LHCN-M2 (cell line): ENCODE results near the gene KAT6B. TPM values are rescaled to one million over a fixed set of nuclear protein-coding genes. Genes with fewer than 3 reads are reported as not detected.
"Not testable (repeated sequence)": the region's sequence is repeated elsewhere in the genome, so short reads cannot be mapped to it uniquely, and the experiment has no call there.

Source experiments
- DNase-seq: peaks from one replicate; pipeline ENCODE4 v3.0.0-alpha.2; 2012; ENCODE audit warnings: low read depth
- total RNA-seq: library from RNA; depleted of rRNA; stranded (reverse); fragments of >200 nt; gene quantifications from 2 replicates; pipeline ENCODE4 v1.2.3, GENCODE V29; 2014

KAT6B gene
- total RNA-seq, 1 experiment from 2014 or later: 11.3 TPM

- not testable (repeated sequence) for DNase-seq
Measured at GRCh38 chr10:74921070-74921469, 94.7 kb downstream of the KAT6B start.

DNA sequence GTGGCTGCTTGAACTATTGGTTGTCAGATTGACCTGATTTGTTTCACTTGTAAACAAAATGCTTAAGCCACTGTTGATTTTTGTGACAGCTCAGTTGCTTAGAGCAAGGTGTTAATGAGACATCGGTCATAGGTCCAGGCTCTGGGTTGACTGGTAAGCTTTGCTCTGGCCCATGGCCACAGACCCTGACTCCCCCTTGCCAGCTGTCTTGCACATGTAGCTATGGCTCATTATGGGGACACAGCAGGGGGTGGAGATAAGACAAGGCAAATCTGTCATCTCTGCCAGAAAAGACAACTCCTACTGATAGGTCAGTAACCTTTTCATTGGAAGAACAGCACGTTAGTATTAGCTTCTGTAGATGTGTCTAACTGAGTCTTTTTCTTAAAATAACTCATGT, 95.3 kb downstream of the KAT6B start:
- peak; percentile 67 for DNase-seq

- no peak for DNase-seq
Measured at GRCh38 chr10:74922921-74923320, 96.5 kb downstream of the KAT6B start.

DNA sequence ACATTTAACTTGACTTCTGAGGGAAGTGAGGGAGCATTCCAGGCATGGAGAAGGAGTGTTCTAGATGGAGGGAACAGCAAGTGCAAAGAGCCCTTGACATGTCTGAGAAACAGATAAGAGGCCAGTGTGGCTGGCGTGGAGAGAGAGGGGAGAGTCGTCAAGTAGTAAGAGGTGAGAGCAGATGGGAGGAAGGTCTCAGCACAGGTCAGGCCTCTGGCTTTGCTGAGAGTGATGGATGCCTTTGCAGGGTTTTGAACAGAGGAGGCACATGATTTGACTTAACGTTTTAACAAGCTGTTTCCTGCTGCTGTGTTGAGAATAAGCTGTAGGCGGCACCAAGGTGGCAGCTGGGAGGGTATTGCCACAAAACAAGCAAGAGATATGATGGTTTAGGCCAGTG, 97.2 kb downstream of the KAT6B start:
- peak; percentile 33 for DNase-seq

DNA sequence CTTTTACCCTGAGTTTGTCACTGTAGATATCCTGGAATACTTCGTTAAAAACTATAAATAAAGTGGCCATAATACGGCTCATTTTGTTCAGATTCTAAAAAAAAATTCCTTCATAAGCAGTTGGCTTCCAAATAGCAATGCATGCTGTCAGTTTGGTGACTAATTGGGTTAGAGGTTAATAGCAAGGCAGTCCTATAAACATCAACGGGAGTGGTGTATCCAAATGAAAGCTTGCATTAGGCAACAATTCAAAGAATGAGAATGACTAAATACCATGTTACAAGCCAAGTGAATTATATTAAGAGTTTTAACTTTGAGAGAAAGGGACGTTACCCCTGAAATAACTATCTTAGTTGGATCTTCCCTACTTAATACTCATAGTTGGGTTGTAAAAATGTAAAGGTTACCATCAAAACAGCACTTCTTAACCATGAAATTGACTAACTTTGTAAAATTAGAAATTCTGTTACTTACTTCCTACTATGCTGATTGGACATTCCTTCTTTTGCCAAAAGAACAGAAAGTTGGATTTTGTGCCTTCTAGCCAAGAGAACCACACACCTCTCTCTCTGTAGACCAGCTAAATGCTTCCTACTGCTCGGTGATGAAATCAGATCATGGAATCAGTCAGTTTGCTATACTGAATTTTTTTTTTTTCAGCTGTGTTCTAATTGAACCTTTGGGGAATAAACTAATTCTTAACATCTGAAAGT, 98.0 kb downstream of the KAT6B start:
- DNase-seq: peak; percentile 93

GRCh38 chr10:74925291-74925690, 98.9 kb downstream of the KAT6B start:
- no peak for DNase-seq

GRCh38 chr10:74925708-74926107, 99.3 kb downstream of the KAT6B start:
- DNase-seq: no peak

DNA sequence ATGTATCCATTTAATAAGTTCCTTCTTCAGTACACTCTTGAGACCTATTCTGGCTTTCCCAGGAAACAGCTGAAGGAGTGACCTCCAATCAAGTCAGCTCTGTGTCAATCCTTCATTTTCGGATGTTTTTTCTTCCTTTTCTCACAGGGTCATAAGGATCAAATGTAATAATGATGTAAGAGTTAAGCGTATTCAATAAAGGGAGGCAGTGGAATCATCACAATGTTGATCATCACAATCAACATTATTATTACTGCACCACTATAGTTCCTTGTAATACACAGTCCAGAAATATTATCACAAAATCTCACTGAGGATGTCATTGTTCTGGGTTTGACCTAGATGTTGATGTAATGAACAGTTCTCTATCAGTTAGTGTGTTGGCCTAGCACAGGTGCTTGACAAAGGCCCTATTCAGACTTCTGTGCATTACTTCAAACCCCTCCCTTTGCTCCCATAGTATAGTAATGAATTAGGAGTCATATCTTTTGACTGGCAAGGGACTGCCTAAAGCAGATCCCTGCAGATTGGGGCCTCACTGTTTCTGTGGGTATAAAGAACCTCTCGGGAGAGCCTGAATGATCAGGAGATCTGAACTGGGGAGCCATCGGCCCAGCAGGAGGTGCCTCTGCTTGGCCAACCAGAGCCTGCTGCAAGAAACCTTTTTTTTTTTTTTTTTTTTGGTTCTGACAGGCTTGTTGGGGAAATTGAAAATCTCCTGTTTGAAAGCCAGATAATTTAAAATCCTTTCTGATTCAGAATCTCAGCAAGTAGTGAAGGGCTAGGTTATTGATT, 100.6 kb downstream of the KAT6B start:
- DNase-seq: no peak

GRCh38 chr10:74927701-74928100, 101.3 kb downstream of the KAT6B start:
- no peak for DNase-seq

GRCh38 chr10:74928742-74929191, 102.4 kb downstream of the KAT6B start:
- DNase-seq: no peak

GRCh38 chr10:74929197-74929596, 102.8 kb downstream of the KAT6B start:
- DNase-seq: no peak

GRCh38 chr10:74930965-74931364, 104.6 kb downstream of the KAT6B start:
- no peak for DNase-seq

- DNase-seq: peak; percentile 40
Measured at GRCh38 chr10:74932648-74933047, 106.2 kb downstream of the KAT6B start.

- no peak for DNase-seq
Measured at GRCh38 chr10:74934100-74934812, 107.9 kb downstream of the KAT6B start.

- DNase-seq: peak; percentile 37
Measured at GRCh38 chr10:74936577-74937265, 110.3 kb downstream of the KAT6B start.

- DNase-seq: no peak
Measured at GRCh38 chr10:74937266-74937856, 111.0 kb downstream of the KAT6B start.

DNA sequence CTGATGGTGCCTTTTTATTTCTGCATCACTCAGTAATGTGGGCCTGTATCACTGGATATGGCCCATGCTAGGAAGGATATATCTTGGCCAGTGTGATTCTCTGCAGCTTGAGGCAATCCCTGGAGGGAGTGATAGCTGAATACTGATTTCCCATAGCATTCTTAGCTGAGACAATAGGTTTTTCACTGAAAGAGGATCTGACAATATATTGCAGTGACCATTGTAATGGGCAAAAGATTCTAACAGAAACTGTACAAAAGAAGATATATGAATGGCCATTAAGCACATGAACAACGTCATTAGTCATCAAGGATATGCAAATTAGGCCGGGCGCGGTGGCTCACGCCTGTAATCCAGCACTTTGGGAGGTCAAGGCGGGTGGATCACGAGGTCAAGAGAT, 117.8 kb downstream of the KAT6B start:
- DNase-seq: no peak

- no peak for DNase-seq
Measured at GRCh38 chr10:74947781-74948401, 121.5 kb downstream of the KAT6B start.

GRCh38 chr10:74949034-74949832, 122.8 kb downstream of the KAT6B start:
- peak; percentile 36 for DNase-seq
